ENCODE measurements around the gene COG8.

DNA sequence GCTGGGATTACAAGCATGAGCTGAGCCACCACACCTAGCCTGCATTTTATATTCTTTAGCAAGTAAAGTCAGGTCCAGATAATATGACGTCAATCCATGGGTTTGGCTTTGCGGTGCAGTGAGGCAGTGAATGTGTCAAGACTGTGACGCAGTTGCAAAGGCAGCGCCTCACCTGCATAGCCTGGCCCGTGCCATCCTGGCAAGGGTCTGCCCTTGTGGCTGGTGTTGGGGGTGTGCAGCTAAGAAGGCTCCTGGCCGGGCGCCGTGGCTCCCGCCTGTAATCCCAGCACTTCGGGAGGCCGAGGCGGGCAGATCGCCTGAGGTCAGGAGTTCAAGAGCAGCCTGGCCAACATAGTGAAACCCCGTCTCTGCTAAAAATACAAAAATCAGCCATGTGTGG lies 15.9 kb downstream of the COG8 start:
- TF ChIP-seq, protein P1, sequence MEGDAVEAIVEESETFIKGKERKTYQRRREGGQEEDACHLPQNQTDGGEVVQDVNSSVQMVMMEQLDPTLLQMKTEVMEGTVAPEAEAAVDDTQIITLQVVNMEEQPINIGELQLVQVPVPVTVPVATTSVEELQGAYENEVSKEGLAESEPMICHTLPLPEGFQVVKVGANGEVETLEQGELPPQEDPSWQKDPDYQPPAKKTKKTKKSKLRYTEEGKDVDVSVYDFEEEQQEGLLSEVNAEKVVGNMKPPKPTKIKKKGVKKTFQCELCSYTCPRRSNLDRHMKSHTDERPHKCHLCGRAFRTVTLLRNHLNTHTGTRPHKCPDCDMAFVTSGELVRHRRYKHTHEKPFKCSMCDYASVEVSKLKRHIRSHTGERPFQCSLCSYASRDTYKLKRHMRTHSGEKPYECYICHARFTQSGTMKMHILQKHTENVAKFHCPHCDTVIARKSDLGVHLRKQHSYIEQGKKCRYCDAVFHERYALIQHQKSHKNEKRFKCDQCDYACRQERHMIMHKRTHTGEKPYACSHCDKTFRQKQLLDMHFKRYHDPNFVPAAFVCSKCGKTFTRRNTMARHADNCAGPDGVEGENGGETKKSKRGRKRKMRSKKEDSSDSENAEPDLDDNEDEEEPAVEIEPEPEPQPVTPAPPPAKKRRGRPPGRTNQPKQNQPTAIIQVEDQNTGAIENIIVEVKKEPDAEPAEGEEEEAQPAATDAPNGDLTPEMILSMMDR (IDR thresholded peaks at IDR 0.05; ENCODE audit: insufficient read depth, low read depth, low read length) = no peak
- no peak for TF ChIP-seq EZH2 (IDR thresholded peaks at IDR 0.05; ENCODE audit: insufficient read depth, low read length)

Data from astrocyte (in vitro differentiated cells and primary cell).